ENCODE results near the gene TNFSF8. TPM values are rescaled to one million over a fixed set of nuclear protein-coding genes. Genes with fewer than 3 reads are reported as not detected.

The TNFSF8 gene
- total RNA-seq: 1 to 10 TPM in 1 of 2 donors, under 1 TPM in 1; 0.99 to 2.3 TPM
- polyA plus RNA-seq (ENCODE audit: insufficient read length in 2 of 2): 1 to 10 TPM in 1 of 2 donors, under 1 TPM in 1; 0.56 to 1.1 TPM
- long read RNA-seq, donor 1: 0 reads
- long read RNA-seq, donor 2: 0 reads
- long read RNA-seq, donor 3: 0 reads
- long read RNA-seq, donor 4, partial matches to known transcripts: 0 of 6 reads
- long read RNA-seq, donor 4, other reads (novel, unspliced or antisense): 0 of 6 reads

GRCh38 chr9:114930056-114930812 lies at the start of gene TNFSF8:
TNFSF8 (minus strand) TSS chr9:114930591; CDS start chr9:114930303, 288 bp downstream.
- H3K9me3 ChIP-seq (ENCODE audit: control insufficient read depth, insufficient read depth, low read length): no peaks in the 10 kb centered on the region
- no peaks in the 10 kb centered on the region for H3K27me3 ChIP-seq (ENCODE audit: control insufficient read depth, insufficient read depth, low read length)
- no peak within 1 kb of the TSS for H3K27ac ChIP-seq (ENCODE audit: low read depth, low read length)
- H3K36me3 ChIP-seq (ENCODE audit: control insufficient read depth, insufficient read depth, low read length): no peaks in the 10 kb centered on the region
- H3K4me3 ChIP-seq (ENCODE audit: low read depth, low read length): no peak within 1 kb of the TSS
- H3K4me1 ChIP-seq (ENCODE audit: control insufficient read depth, insufficient read depth, low read length): no peaks in the 10 kb centered on the region
- no peak for DNase-seq (ENCODE audit: low read depth in 4 of 6, low spot score in 6 of 6)
- 75% methylated on average over 19 of the region's 24 CpGs for whole genome bisulfite sequencing (ENCODE audit: insufficient coverage)

DNA sequence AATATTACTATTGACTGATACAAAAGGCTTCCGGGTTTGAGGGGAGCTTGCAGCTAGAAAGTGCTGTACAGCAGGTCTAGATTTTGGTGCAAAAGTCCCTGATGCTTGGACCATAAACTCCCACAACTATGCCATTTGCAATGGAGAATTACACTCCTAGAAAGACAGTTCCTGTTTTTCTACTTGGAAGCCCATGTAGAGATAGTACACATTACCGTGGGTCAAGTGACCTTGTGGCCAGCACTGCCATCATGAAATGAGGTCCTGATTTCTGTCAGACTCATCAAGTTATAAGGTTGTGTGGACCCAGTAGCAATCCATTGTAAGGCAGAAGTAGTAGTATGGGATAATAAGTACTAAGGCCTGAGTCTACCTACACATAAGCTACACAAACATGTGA lies 42.8 kb upstream of the TNFSF8 start:
- H3K9me3 ChIP-seq (ENCODE audit: control insufficient read depth, insufficient read depth, low read length): no peaks in the 10 kb centered on the region
- H3K27ac ChIP-seq (ENCODE audit: low read depth, low read length): no peak overlapping the region
- H3K4me1 ChIP-seq (ENCODE audit: control insufficient read depth, insufficient read depth, low read length): no peaks in the 10 kb centered on the region
- no peaks in the 10 kb centered on the region for H3K36me3 ChIP-seq (ENCODE audit: control insufficient read depth, insufficient read depth, low read length)
- H3K4me3 ChIP-seq (ENCODE audit: low read depth, low read length): no peak overlapping the region
- no peak for DNase-seq (ENCODE audit: low read depth in 4 of 6, low spot score in 6 of 6)
- H3K27me3 ChIP-seq (ENCODE audit: control insufficient read depth, insufficient read depth, low read length): no peaks in the 10 kb centered on the region
- WGBS (ENCODE audit: insufficient coverage): 75% methylated on average over 1 of the region's 2 CpGs

DNA sequence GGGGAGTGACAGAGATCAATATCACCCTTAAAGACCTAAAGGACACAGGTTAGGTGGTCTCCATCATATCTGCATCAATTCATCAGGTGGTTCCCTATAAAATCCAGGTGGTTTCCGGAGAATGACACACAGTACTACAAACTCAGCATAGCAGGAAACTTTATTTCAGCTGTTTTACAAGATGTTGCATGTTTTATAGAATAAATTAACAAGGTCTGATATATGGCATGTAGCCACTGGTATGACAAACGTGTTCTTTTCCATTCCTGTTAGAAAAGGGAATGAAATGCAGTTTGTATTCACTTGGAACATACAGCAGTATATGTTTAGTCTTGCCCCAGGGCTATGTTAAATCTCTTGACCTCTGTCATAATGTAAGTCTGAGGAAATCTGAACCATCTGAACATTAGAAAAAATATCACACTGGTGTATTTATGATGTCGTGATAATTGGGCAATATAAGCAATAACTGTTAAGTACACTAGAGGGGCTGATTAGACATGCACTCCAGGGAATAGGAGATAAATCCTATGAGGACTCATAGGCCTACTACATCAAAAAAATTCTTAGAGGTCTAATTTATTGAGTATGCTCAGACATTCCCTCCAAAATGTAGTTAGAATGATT lies 42.2 kb upstream of the TNFSF8 start:
- H3K4me1 ChIP-seq (ENCODE audit: control insufficient read depth, insufficient read depth, low read length): no peaks in the 10 kb centered on the region
- 45% methylated on average over 1 of the region's 3 CpGs for WGBS (ENCODE audit: insufficient coverage)
- DNase-seq (ENCODE audit: low read depth in 4 of 6, low spot score in 6 of 6): no peak
- no peaks in the 10 kb centered on the region for H3K9me3 ChIP-seq (ENCODE audit: control insufficient read depth, insufficient read depth, low read length)
- no peaks in the 10 kb centered on the region for H3K36me3 ChIP-seq (ENCODE audit: control insufficient read depth, insufficient read depth, low read length)
- H3K27me3 ChIP-seq (ENCODE audit: control insufficient read depth, insufficient read depth, low read length): no peaks in the 10 kb centered on the region
- no peak overlapping the region for H3K4me3 ChIP-seq (ENCODE audit: low read depth, low read length)
- no peak overlapping the region for H3K27ac ChIP-seq (ENCODE audit: low read depth, low read length)

DNA sequence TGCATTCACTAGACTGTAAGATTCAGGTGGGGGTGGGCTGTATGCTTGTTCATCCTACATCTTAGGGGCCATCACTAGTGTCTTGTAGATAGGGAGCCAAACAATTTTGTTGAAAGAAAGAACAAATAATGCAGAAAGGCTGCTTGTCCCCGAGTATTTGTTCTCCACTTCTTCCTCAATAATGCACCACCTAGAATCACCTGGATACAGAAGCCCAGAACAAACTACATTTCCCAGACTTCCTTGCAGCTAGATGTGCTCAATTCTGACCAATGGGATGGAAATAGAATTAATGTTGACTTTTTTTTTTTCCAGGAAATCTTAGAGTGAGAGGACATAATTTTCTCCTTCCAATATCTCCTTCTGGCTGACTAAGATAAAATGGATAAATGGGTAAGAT lies 38.9 kb upstream of the TNFSF8 start:
- Histone ChIP-seq H3K9me3 (ENCODE audit: control insufficient read depth, insufficient read depth, low read length) (peaks cover 2% of the 10 kb centered on the region), H3K27me3 (ENCODE audit: control insufficient read depth, insufficient read depth, low read length) (no peaks in the 10 kb centered on the region), H3K4me3 (ENCODE audit: low read depth, low read length) (no peak overlapping the region), H3K4me1 (ENCODE audit: control insufficient read depth, insufficient read depth, low read length) (no peaks in the 10 kb centered on the region), H3K27ac (ENCODE audit: low read depth, low read length) (no peak overlapping the region), H3K36me3 (ENCODE audit: control insufficient read depth, insufficient read depth, low read length) (no peaks in the 10 kb centered on the region)
- no peak for DNase-seq (ENCODE audit: low read depth in 4 of 6, low spot score in 6 of 6)
- no CpG with 5 or more reads among the region's 1 CpG for WGBS (ENCODE audit: insufficient coverage)

GRCh38 chr9:114968671-114969070 lies 38.3 kb upstream of the TNFSF8 start:
- Histone ChIP-seq H3K27ac (ENCODE audit: low read depth, low read length) (no peak overlapping the region), H3K27me3 (ENCODE audit: control insufficient read depth, insufficient read depth, low read length) (no peaks in the 10 kb centered on the region), H3K4me1 (ENCODE audit: control insufficient read depth, insufficient read depth, low read length) (no peaks in the 10 kb centered on the region), H3K36me3 (ENCODE audit: control insufficient read depth, insufficient read depth, low read length) (no peaks in the 10 kb centered on the region), H3K9me3 (ENCODE audit: control insufficient read depth, insufficient read depth, low read length) (peaks cover 2% of the 10 kb centered on the region), H3K4me3 (ENCODE audit: low read depth, low read length) (no peak overlapping the region)
- no CpG with 5 or more reads among the region's 1 CpG for WGBS (ENCODE audit: insufficient coverage)
- no peak for DNase-seq (ENCODE audit: low read depth in 4 of 6, low spot score in 6 of 6)

GRCh38 chr9:114965564-114965963 lies 35.2 kb upstream of the TNFSF8 start:
- Histone ChIP-seq H3K9me3 (ENCODE audit: control insufficient read depth, insufficient read depth, low read length) (peaks cover 2% of the 10 kb centered on the region), H3K36me3 (ENCODE audit: control insufficient read depth, insufficient read depth, low read length) (no peaks in the 10 kb centered on the region), H3K27ac (ENCODE audit: low read depth, low read length) (no peak overlapping the region), H3K4me1 (ENCODE audit: control insufficient read depth, insufficient read depth, low read length) (no peaks in the 10 kb centered on the region), H3K27me3 (ENCODE audit: control insufficient read depth, insufficient read depth, low read length) (no peaks in the 10 kb centered on the region), H3K4me3 (ENCODE audit: low read depth, low read length) (no peak overlapping the region)
- no peak for DNase-seq (ENCODE audit: low read depth in 4 of 6, low spot score in 6 of 6)
- WGBS (ENCODE audit: insufficient coverage): no CpG with 5 or more reads among the region's 1 CpG

- Histone ChIP-seq H3K36me3 (ENCODE audit: control insufficient read depth, insufficient read depth, low read length) (no peaks in the 10 kb centered on the region), H3K4me1 (ENCODE audit: control insufficient read depth, insufficient read depth, low read length) (no peaks in the 10 kb centered on the region)
- WGBS (ENCODE audit: insufficient coverage): 90% methylated on average over 4 of the region's 7 CpGs
These were observed 32.4 kb upstream of the TNFSF8 start for GRCh38 chr9:114962809-114963208.

DNA sequence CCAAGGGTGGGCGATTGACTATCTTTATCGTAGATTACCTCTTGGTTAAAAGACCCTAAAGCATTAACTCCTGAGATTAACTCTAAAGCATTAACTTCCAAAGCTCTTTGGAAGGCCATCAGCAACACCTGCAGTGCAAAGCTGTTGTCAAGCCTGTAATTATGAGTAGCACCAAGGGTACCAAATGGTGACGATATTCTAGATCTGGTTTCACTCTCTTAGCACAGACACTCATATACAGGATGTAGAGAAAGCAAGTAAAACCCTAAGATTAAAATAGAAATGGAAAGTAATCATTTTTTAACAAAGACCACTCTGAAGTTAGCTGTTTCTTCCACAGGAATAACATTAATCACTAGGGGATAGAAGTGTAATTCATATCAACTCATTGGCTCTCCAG lies 29.9 kb upstream of the TNFSF8 start:
- no peaks in the 10 kb centered on the region for H3K36me3 ChIP-seq (ENCODE audit: control insufficient read depth, insufficient read depth, low read length)
- DNase-seq (ENCODE audit: low read depth in 4 of 6, low spot score in 6 of 6): no peak
- WGBS (ENCODE audit: insufficient coverage): no CpG with 5 or more reads among the region's 3 CpGs
- no peaks in the 10 kb centered on the region for H3K9me3 ChIP-seq (ENCODE audit: control insufficient read depth, insufficient read depth, low read length)
- no peaks in the 10 kb centered on the region for H3K4me1 ChIP-seq (ENCODE audit: control insufficient read depth, insufficient read depth, low read length)
- H3K4me3 ChIP-seq (ENCODE audit: low read depth, low read length): no peak overlapping the region
- no peaks in the 10 kb centered on the region for H3K27me3 ChIP-seq (ENCODE audit: control insufficient read depth, insufficient read depth, low read length)
- no peak overlapping the region for H3K27ac ChIP-seq (ENCODE audit: low read depth, low read length)

More at GRCh38 chr9:114962809-114963208, 32.4 kb upstream of the TNFSF8 start:
- no peak overlapping the region for H3K4me3 ChIP-seq (ENCODE audit: low read depth, low read length)
- no peak overlapping the region for H3K27ac ChIP-seq (ENCODE audit: low read depth, low read length)
- H3K9me3 ChIP-seq (ENCODE audit: control insufficient read depth, insufficient read depth, low read length): peaks cover 2% of the 10 kb centered on the region
- H3K27me3 ChIP-seq (ENCODE audit: control insufficient read depth, insufficient read depth, low read length): no peaks in the 10 kb centered on the region
- no peak for DNase-seq (ENCODE audit: low read depth in 4 of 6, low spot score in 6 of 6)

DNA sequence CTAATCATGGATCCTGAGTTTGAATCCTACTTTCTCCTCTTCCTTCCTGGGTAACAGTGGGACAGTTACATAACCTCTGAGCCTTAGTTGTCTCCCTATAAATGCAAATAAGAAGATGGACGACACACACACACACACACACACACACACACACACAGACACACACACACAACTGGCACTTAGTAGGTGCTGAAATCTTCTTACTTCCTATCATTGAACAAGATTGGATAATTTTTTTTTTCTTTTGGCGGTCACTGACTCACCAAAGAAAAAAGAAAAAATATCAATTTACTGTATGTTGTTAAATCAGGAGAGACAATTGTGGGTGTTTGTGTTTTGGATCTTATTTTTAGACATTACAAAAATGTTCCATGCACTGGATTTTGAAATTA lies 28.4 kb upstream of the TNFSF8 start:
- no CpG with 5 or more reads among the region's 2 CpGs for WGBS (ENCODE audit: insufficient coverage)
- Histone ChIP-seq H3K27me3 (ENCODE audit: control insufficient read depth, insufficient read depth, low read length) (no peaks in the 10 kb centered on the region), H3K4me3 (ENCODE audit: low read depth, low read length) (no peak overlapping the region), H3K4me1 (ENCODE audit: control insufficient read depth, insufficient read depth, low read length) (no peaks in the 10 kb centered on the region), H3K9me3 (ENCODE audit: control insufficient read depth, insufficient read depth, low read length) (no peaks in the 10 kb centered on the region), H3K36me3 (ENCODE audit: control insufficient read depth, insufficient read depth, low read length) (no peaks in the 10 kb centered on the region), H3K27ac (ENCODE audit: low read depth, low read length) (no peak overlapping the region)
- DNase-seq (ENCODE audit: low read depth in 4 of 6, low spot score in 6 of 6): no peak

Measured in spinal cord (tissue), 10 donors.